H9 (cell line): Measurements from ENCODE around the gene C11orf58. TPM values are rescaled to one million over a fixed set of nuclear protein-coding genes. Genes with fewer than 3 reads are reported as not detected.

Source experiments
- DNase-seq: peaks from one replicate; pipeline ENCODE4 v3.0.0-alpha.2; 2017
- H2AFZ ChIP-seq: one replicate; pipeline ENCODE4 v1.6.1; 2013; ENCODE audit warnings: mild to moderate bottlenecking, low read length, control low read depth, moderate library complexity
- H2AK5ac ChIP-seq: 2 replicates; pipeline ENCODE4 v1.6.1; 2013; ENCODE audit warnings: low read length, control low read depth, mixed read lengths; ENCODE audit not compliant: insufficient read length
- H2BK120ac ChIP-seq: one replicate; pipeline ENCODE4 v1.6.1; 2013; ENCODE audit warnings: low read depth, mild to moderate bottlenecking, low read length, control low read depth, inconsistent platforms; ENCODE audit not compliant: poor library complexity, severe bottlenecking
- H2BK12ac ChIP-seq: 2 replicates; pipeline ENCODE4 v1.6.1; 2013; ENCODE audit warnings: low read length, control low read depth, mixed read lengths, low read depth; ENCODE audit not compliant: insufficient read length
- H2BK15ac ChIP-seq: 2 replicates; pipeline ENCODE4 v1.6.1; 2013; ENCODE audit warnings: low read depth, low read length, control low read depth
- H2BK20ac ChIP-seq: one replicate; pipeline ENCODE4 v1.6.1; 2013; ENCODE audit warnings: low read depth, mild to moderate bottlenecking, low read length, control low read depth, inconsistent platforms; ENCODE audit not compliant: poor library complexity, severe bottlenecking
- H2BK5ac ChIP-seq: 2 replicates; pipeline ENCODE4 v1.6.1; 2013; ENCODE audit warnings: low read length, control low read depth, mixed read lengths; ENCODE audit not compliant: insufficient read length
- H3K14ac ChIP-seq: 2 replicates; pipeline ENCODE4 v1.6.1; 2013; ENCODE audit warnings: low read length, control low read depth; ENCODE audit not compliant: insufficient read depth
- H3K18ac ChIP-seq: 2 replicates; pipeline ENCODE4 v1.6.1; 2013; ENCODE audit warnings: low read depth, mild to moderate bottlenecking, mixed read lengths, low read length, control low read depth; ENCODE audit not compliant: insufficient read length
- H3K23ac ChIP-seq: 2 replicates; pipeline ENCODE4 v1.6.1; 2013; ENCODE audit warnings: low read length, control low read depth, mixed read lengths, low read depth; ENCODE audit not compliant: insufficient read length
- H3K23me2 ChIP-seq: 2 replicates; pipeline ENCODE4 v1.6.1; 2013; ENCODE audit warnings: low read depth, mild to moderate bottlenecking, mixed read lengths, low read length, control low read depth; ENCODE audit not compliant: insufficient read length, poor library complexity, severe bottlenecking
- H3K27ac ChIP-seq: 2 replicates; pipeline ENCODE4 v1.5.1; 2013; ENCODE audit warnings: low read length, control low read depth, mixed read lengths, low read depth; ENCODE audit not compliant: insufficient read length
- H3K27me3 ChIP-seq: 2 replicates; pipeline ENCODE4 v1.6.1; 2013; ENCODE audit warnings: low read length, control low read depth, inconsistent platforms; ENCODE audit not compliant: insufficient read depth
- H3K4ac ChIP-seq: 2 replicates; pipeline ENCODE4 v1.6.1; 2013; ENCODE audit warnings: low read depth, mild to moderate bottlenecking, control low read depth, inconsistent platforms, low read length, moderate library complexity
- H3K4me1 ChIP-seq: 2 replicates; pipeline ENCODE4 v1.6.1; 2013; ENCODE audit warnings: low read length, control low read depth, inconsistent platforms; ENCODE audit not compliant: insufficient read depth
- H3K4me2 ChIP-seq: 2 replicates; pipeline ENCODE4 v1.6.1; 2013; ENCODE audit warnings: low read length, control low read depth, mixed read lengths; ENCODE audit not compliant: insufficient read length, insufficient read depth
- H3K56ac ChIP-seq: 2 replicates; pipeline ENCODE4 v1.6.1; 2013; ENCODE audit warnings: low read depth, mild to moderate bottlenecking, mixed read lengths, low read length, control low read depth; ENCODE audit not compliant: insufficient read length
- H3K79me1 ChIP-seq: 2 replicates; pipeline ENCODE4 v1.6.1; 2013; ENCODE audit warnings: low read depth, mild to moderate bottlenecking, moderate library complexity, low read length, control low read depth, inconsistent platforms; ENCODE audit not compliant: insufficient read depth, poor library complexity, severe bottlenecking
- H3K79me2 ChIP-seq: 2 replicates; pipeline ENCODE4 v1.6.1; 2013; ENCODE audit warnings: low read length, control low read depth, inconsistent platforms; ENCODE audit not compliant: insufficient read depth
- H3K9ac ChIP-seq: 2 replicates; pipeline ENCODE4 v1.6.1; 2013; ENCODE audit warnings: low read length, control low read depth, mixed read lengths; ENCODE audit not compliant: insufficient read length; ENCODE audit errors: extremely low read depth
- H3K9me3 ChIP-seq: one replicate; pipeline ENCODE4 v1.6.1; 2013; ENCODE audit warnings: low read depth, low read length, inconsistent platforms; ENCODE audit not compliant: control insufficient read depth
- H3T11ph ChIP-seq: one replicate; pipeline ENCODE4 v1.6.1; 2013; ENCODE audit warnings: mild to moderate bottlenecking, low read length, control low read depth, inconsistent platforms
- H4K20me1 ChIP-seq: one replicate; pipeline ENCODE4 v1.6.1; 2013; ENCODE audit not compliant: control insufficient read depth, insufficient read length, insufficient read depth
- H4K5ac ChIP-seq: 2 replicates; pipeline ENCODE4 v1.6.1; 2013; ENCODE audit warnings: low read depth, mild to moderate bottlenecking, mixed read lengths, low read length, control low read depth; ENCODE audit not compliant: insufficient read length
- H4K8ac ChIP-seq: replicated peaks from 2 replicates; pipeline ENCODE4 v1.6.1; 2013; ENCODE audit warnings: low read length, control low read depth, mixed read lengths, low read depth; ENCODE audit not compliant: insufficient read length
- H4K91ac ChIP-seq: 2 replicates; pipeline ENCODE4 v1.6.1; 2013; ENCODE audit warnings: low read depth, mild to moderate bottlenecking, moderate library complexity, mixed read lengths, low read length, control low read depth; ENCODE audit not compliant: insufficient read length
- H3K27ac Mint-ChIP-seq, 3 experiments: 2 replicates in 2 of 3; 3 replicates in 1 of 3; pipeline ENCODE4 v1.8.0; 2020 to 2021; ENCODE audit warnings: mixed read lengths in 3 of 3, mild to moderate bottlenecking in 1 of 3, moderate library complexity in 1 of 3
- H3K27me3 Mint-ChIP-seq: 2 replicates; pipeline ENCODE4 v1.8.0; 2021; ENCODE audit warnings: low read depth, mild to moderate bottlenecking, moderate library complexity, mixed read lengths
- H3K36me3 Mint-ChIP-seq, 3 experiments: 2 replicates in 2 of 3; 3 replicates in 1 of 3; pipeline ENCODE4 v1.8.0; 2020 to 2021; ENCODE audit warnings: low read depth in 3 of 3, mixed read lengths in 3 of 3; ENCODE audit not compliant: insufficient read depth in 1 of 3
- H3K4me1 Mint-ChIP-seq, 2 experiments: 2 replicates each; pipeline ENCODE4 v1.8.0; 2020; ENCODE audit warnings: mixed read lengths in 2 of 2
- H3K4me3 Mint-ChIP-seq, 2 experiments: 2 replicates in 1 of 2; 3 replicates in 1 of 2; pipeline ENCODE4 v1.8.0; 2020 to 2021; ENCODE audit warnings: mild to moderate bottlenecking in 2 of 2, mixed read lengths in 2 of 2, moderate library complexity in 1 of 2
- H3K9me3 Mint-ChIP-seq, 2 experiments: 2 replicates in 1 of 2; 3 replicates in 1 of 2; pipeline ENCODE4 v1.8.0; 2020; ENCODE audit warnings: mild to moderate bottlenecking in 2 of 2, mixed read lengths in 2 of 2, moderate library complexity in 1 of 2
- WGBS: extraction: QIAGEN DNeasy Blood & Tissue Kit; methylation state at CpG from one replicate; pipeline ENCODE4 v1.1.7; 2013; ENCODE audit warnings: missing lambda C conversion rate, low lambda C conversion rate, mixed read lengths; ENCODE audit not compliant: insufficient read length; ENCODE audit errors: extremely low coverage; 5-methylcytosine and 5-hydroxymethylcytosine counted together
- total RNA-seq: library from RNA; stranded (reverse); gene quantifications from 2 replicates; pipeline ENCODE4 v1.2.1, GENCODE V29; 2021
- TF ChIP-seq, protein P1 (sequence below): fragments of 200-600 bp; sonication (generic); conservative IDR thresholded peaks from 3 replicates; pipeline ENCODE4 v1.8.0; 2021; ENCODE audit warnings: antibody characterized with exemption, mild to moderate bottlenecking

Gene C11orf58
- total RNA-seq, 1 experiment from 2014 or later = 169 TPM

DNA sequence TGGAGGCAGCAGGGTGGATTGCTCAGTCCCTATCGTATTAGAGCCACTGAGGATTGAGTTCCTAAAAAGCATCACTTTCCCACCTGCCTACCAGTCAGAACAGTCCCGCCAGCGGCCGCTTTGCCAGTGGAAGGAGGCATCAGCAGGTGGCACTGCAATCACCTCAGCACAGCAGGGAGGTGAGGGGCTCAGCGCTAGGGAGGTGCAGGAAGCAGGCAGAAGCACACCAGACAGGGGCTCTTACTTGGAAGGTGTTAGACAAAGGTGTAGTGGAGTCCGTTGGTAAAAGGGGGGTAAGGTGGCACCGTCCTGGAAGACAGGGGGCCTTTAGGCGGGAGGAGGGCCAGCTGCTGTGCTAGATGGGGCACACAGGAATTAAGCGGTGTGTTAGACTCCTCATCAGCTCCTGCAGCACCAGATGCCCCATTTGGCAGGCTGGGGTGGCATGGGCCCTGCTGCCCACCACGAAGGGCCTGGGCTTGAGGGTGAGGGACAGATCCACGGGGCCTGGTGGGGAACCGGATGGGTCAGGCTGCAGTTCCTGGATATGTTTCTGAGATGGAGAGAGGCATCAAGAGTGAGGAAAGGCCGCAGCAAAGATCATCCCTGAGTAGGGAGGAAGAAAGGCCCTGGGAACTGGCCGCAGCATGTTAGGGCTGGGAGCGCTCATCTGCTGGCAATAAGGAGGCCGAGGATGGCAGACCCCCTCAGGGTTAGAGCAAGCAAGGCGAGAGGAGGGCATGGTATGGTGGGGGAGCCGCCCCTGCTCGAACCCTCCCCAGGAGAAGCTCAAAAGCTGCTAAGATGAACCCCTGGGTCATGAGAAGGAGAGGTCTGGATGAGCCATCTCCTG, 42.5 kb downstream of the C11orf58 start:
- Histone ChIP-seq H3K14ac (no peak overlapping the region), H3K23me2 (no peaks in the 10 kb centered on the region), H3K4ac (no peak overlapping the region), H4K91ac (no peak overlapping the region), H3K9me3 (no peaks in the 10 kb centered on the region), H3K27me3 (no peaks in the 10 kb centered on the region), H3K56ac (no peak overlapping the region), H3K4me1 (0 out of 2 replicates have a peak, but pooled peaks cover 5% of the 10 kb centered on the region), H3K23ac (no peak overlapping the region), H2BK12ac (no peak overlapping the region), H2BK15ac (no peak overlapping the region), H3K79me2 (no peaks in the 10 kb centered on the region), H2AFZ (no peak overlapping the region), H2BK20ac (no peak overlapping the region), H3K27ac (no peak overlapping the region), H3K4me2 (no peak overlapping the region), H4K5ac (no peak overlapping the region), H3K79me1 (no peaks in the 10 kb centered on the region), H3K9ac (no peak overlapping the region), H4K20me1 (no peaks in the 10 kb centered on the region), H2BK5ac (no peak overlapping the region), H3K18ac (no peak overlapping the region), H2AK5ac (no peak overlapping the region), H4K8ac (no peak overlapping the region), H2BK120ac (no peak overlapping the region), H3T11ph (no peak overlapping the region)
- Mint-ChIP-seq H3K36me3 (peaks cover 0 to 15% (median 9%) of the 10 kb centered on the region in 3 experiments; a peak in 6 of 7 replicates), H3K27ac (peak overlapping the region in 2 of 3 experiments; percentile 23 to 72; a peak in 2 of 7 replicates), H3K4me3 (no peak overlapping the region), H3K4me1 (peaks cover 32 to 39% of the 10 kb centered on the region in 2 experiments), H3K27me3 (no peaks in the 10 kb centered on the region), H3K9me3 (no peaks in the 10 kb centered on the region)
- TF ChIP-seq, protein P1, sequence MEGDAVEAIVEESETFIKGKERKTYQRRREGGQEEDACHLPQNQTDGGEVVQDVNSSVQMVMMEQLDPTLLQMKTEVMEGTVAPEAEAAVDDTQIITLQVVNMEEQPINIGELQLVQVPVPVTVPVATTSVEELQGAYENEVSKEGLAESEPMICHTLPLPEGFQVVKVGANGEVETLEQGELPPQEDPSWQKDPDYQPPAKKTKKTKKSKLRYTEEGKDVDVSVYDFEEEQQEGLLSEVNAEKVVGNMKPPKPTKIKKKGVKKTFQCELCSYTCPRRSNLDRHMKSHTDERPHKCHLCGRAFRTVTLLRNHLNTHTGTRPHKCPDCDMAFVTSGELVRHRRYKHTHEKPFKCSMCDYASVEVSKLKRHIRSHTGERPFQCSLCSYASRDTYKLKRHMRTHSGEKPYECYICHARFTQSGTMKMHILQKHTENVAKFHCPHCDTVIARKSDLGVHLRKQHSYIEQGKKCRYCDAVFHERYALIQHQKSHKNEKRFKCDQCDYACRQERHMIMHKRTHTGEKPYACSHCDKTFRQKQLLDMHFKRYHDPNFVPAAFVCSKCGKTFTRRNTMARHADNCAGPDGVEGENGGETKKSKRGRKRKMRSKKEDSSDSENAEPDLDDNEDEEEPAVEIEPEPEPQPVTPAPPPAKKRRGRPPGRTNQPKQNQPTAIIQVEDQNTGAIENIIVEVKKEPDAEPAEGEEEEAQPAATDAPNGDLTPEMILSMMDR = no peak
- DNase-seq = no peak
- no CpG with 5 or more reads among the region's 19 CpGs for WGBS
